ENCODE data around the gene DCP1B.

- no peak for TF ChIP-seq POLR2AphosphoS5 (IDR thresholded peaks at IDR 0.05; ENCODE audit: insufficient read depth, low read depth, low read length)
- TF ChIP-seq EZH2 (IDR thresholded peaks at IDR 0.05; ENCODE audit: borderline replicate concordance, low read depth, low read length, severe bottlenecking): no peak
- no peak for TF ChIP-seq CTCF (IDR thresholded peaks at IDR 0.05; ENCODE audit: extremely low read depth in 1 of 2, insufficient read depth in 1 of 2, low read depth in 1 of 2, low read length in 2 of 2)
- TF ChIP-seq FOS (IDR thresholded peaks at IDR 0.05; ENCODE audit: borderline replicate concordance, insufficient read depth, low read length): no peak
- TF ChIP-seq MAX (IDR thresholded peaks at IDR 0.05; ENCODE audit: insufficient read depth, insufficient read length): no peak
Measured at GRCh38 chr12:1956716-1957115, 47.5 kb downstream of the DCP1B start.

Data from endothelial cell of umbilical vein (primary cell).